HepG2 (cell line): Measurements from ENCODE around the gene VAC14.

Experiments used
- POLR2A ChIP-seq, 2 experiments: IDR thresholded peaks; 2 replicates each; pipeline ENCODE4 v1.6.1; 2011; ENCODE audit warnings: low read depth in 2 of 2, low read length in 2 of 2, mild to moderate bottlenecking in 1 of 2, moderate library complexity in 1 of 2; ENCODE audit not compliant: insufficient read depth in 1 of 2
- TARDBP ChIP-seq: sonication (generic); formaldehyde crosslinking; IDR thresholded peaks from 2 replicates; pipeline ENCODE4 v1.8.0; 2022; ENCODE audit warnings: mild to moderate bottlenecking, missing genetic modification reagents

- TF ChIP-seq POLR2A (IDR thresholded peaks at IDR 0.05; ENCODE audit: insufficient read depth in 1 of 2, low read depth in 2 of 2, low read length in 2 of 2) (no peak), TARDBP (no peak)
These were observed 71.7 kb downstream of the VAC14 start for GRCh38 chr16:70729292-70729691.
